Mesenchymal stem cell (in vitro differentiated cells and primary cell): ENCODE results near the gene SPATA32.
A peak's percentile ranks its signal among the peaks of the same experiment; 100 is the strongest.

Experiments
- DNase-seq: peaks from one replicate; pipeline ENCODE4 v3.0.0-alpha.2; 2013
- H2AFZ ChIP-seq: one replicate; pipeline ENCODE4 v1.6.1; 2013; ENCODE audit warnings: low read depth, mild to moderate bottlenecking, control low read depth, inconsistent platforms, low read length, moderate library complexity
- H2AK5ac ChIP-seq: 2 replicates; pipeline ENCODE4 v1.6.1; 2013; ENCODE audit warnings: low read length, moderate library complexity, mild to moderate bottlenecking, inconsistent platforms; ENCODE audit not compliant: severe bottlenecking
- H2BK120ac ChIP-seq: one replicate; pipeline ENCODE4 v1.6.1; 2013; ENCODE audit warnings: low read depth, mild to moderate bottlenecking, inconsistent platforms, low read length, moderate library complexity
- H2BK12ac ChIP-seq, 2 experiments: one replicate each; pipeline ENCODE4 v1.6.1; 2013; ENCODE audit warnings: inconsistent platforms in 2 of 2, low read length in 2 of 2, mild to moderate bottlenecking in 2 of 2, moderate library complexity in 2 of 2, control low read depth in 1 of 2
- H2BK15ac ChIP-seq: one replicate; pipeline ENCODE4 v1.6.1; 2013; ENCODE audit warnings: mild to moderate bottlenecking, low read depth, inconsistent platforms; ENCODE audit not compliant: poor library complexity, severe bottlenecking
- H2BK5ac ChIP-seq: 2 replicates; pipeline ENCODE4 v1.6.1; 2013; ENCODE audit warnings: low read depth, mild to moderate bottlenecking, low read length, control low read depth, inconsistent platforms; ENCODE audit not compliant: poor library complexity, severe bottlenecking
- H3K14ac ChIP-seq, 2 experiments: one replicate each; pipeline ENCODE4 v1.6.1; 2013; ENCODE audit warnings: inconsistent platforms in 2 of 2, low read length in 2 of 2, control low read depth in 1 of 2, mild to moderate bottlenecking in 1 of 2, moderate library complexity in 1 of 2
- H3K18ac ChIP-seq, 2 experiments: one replicate each; pipeline ENCODE4 v1.6.1; 2013; ENCODE audit warnings: inconsistent platforms in 2 of 2, low read length in 2 of 2, control low read depth in 1 of 2, low read depth in 1 of 2, mild to moderate bottlenecking in 1 of 2
- H3K23ac ChIP-seq, 2 experiments: one replicate each; pipeline ENCODE4 v1.6.1; 2013; ENCODE audit warnings: inconsistent platforms in 2 of 2, low read length in 2 of 2, mild to moderate bottlenecking in 2 of 2, moderate library complexity in 2 of 2, control low read depth in 1 of 2
- H3K27ac ChIP-seq: 2 replicates; pipeline ENCODE4 v1.5.1; 2013; ENCODE audit warnings: mild to moderate bottlenecking, moderate library complexity, low read length, control low read depth, inconsistent platforms; ENCODE audit not compliant: poor library complexity, severe bottlenecking
- H3K27me3 ChIP-seq, 2 experiments: 2 replicates each; pipeline versions ENCODE4 v1.6.1 to v1.7.0; 2013; ENCODE audit warnings: low read length in 2 of 2, mild to moderate bottlenecking in 2 of 2, moderate library complexity in 2 of 2, control low read depth in 1 of 2, inconsistent platforms in 1 of 2; ENCODE audit not compliant: control insufficient read depth in 1 of 2, insufficient read depth in 1 of 2
- H3K36me3 ChIP-seq, 2 experiments: 2 replicates each; pipeline versions ENCODE4 v1.6.1 to v1.7.0; 2013; ENCODE audit warnings: low read length in 2 of 2, control low read depth in 1 of 2, inconsistent platforms in 1 of 2, low read depth in 1 of 2, mild to moderate bottlenecking in 1 of 2; ENCODE audit not compliant: insufficient read depth in 2 of 2, control insufficient read depth in 1 of 2
- H3K4ac ChIP-seq, 2 experiments: one replicate each; pipeline ENCODE4 v1.6.1; 2013; ENCODE audit warnings: inconsistent platforms in 2 of 2, low read length in 2 of 2, mild to moderate bottlenecking in 2 of 2, moderate library complexity in 2 of 2, control low read depth in 1 of 2, low read depth in 1 of 2
- H3K4me1 ChIP-seq: 2 replicates; pipeline ENCODE4 v1.6.1; 2013; ENCODE audit warnings: low read depth, low read length, control low read depth; ENCODE audit not compliant: control insufficient read depth, insufficient read depth
- H3K4me2 ChIP-seq: 2 replicates; pipeline ENCODE4 v1.6.1; 2013; ENCODE audit warnings: low read length, mild to moderate bottlenecking, inconsistent platforms; ENCODE audit not compliant: poor library complexity, severe bottlenecking
- H3K4me3 ChIP-seq, 2 experiments: 2 replicates each; pipeline versions ENCODE4 v1.5.1 to v1.7.0; 2013; ENCODE audit warnings: low read length in 2 of 2, mild to moderate bottlenecking in 2 of 2, control low read depth in 1 of 2, low read depth in 1 of 2; ENCODE audit not compliant: insufficient read depth in 1 of 2
- H3K79me1 ChIP-seq: replicated peaks from 2 replicates; pipeline ENCODE4 v1.6.1; 2013; ENCODE audit warnings: mild to moderate bottlenecking, control low read depth, low read length, inconsistent platforms; ENCODE audit not compliant: poor library complexity, severe bottlenecking
- H3K9ac ChIP-seq: 2 replicates; pipeline ENCODE4 v1.7.0; 2013; ENCODE audit warnings: mild to moderate bottlenecking, low read length, moderate library complexity
- H3K9me3 ChIP-seq: 2 replicates; pipeline ENCODE4 v1.7.0; 2013; ENCODE audit warnings: mild to moderate bottlenecking, low read length; ENCODE audit not compliant: control insufficient read depth
- H4K8ac ChIP-seq: one replicate; pipeline ENCODE4 v1.6.1; 2013; ENCODE audit warnings: inconsistent platforms, mild to moderate bottlenecking, low read length, moderate library complexity
- H4K91ac ChIP-seq: one replicate; pipeline ENCODE4 v1.6.1; 2013; ENCODE audit warnings: mild to moderate bottlenecking, low read length, inconsistent platforms
- WGBS: methylation state at CpG from one replicate; pipeline ENCODE4 v1.1.7; 2013; ENCODE audit warnings: mixed read lengths; 5-methylcytosine and 5-hydroxymethylcytosine counted together

SPATA32 gene

DNA sequence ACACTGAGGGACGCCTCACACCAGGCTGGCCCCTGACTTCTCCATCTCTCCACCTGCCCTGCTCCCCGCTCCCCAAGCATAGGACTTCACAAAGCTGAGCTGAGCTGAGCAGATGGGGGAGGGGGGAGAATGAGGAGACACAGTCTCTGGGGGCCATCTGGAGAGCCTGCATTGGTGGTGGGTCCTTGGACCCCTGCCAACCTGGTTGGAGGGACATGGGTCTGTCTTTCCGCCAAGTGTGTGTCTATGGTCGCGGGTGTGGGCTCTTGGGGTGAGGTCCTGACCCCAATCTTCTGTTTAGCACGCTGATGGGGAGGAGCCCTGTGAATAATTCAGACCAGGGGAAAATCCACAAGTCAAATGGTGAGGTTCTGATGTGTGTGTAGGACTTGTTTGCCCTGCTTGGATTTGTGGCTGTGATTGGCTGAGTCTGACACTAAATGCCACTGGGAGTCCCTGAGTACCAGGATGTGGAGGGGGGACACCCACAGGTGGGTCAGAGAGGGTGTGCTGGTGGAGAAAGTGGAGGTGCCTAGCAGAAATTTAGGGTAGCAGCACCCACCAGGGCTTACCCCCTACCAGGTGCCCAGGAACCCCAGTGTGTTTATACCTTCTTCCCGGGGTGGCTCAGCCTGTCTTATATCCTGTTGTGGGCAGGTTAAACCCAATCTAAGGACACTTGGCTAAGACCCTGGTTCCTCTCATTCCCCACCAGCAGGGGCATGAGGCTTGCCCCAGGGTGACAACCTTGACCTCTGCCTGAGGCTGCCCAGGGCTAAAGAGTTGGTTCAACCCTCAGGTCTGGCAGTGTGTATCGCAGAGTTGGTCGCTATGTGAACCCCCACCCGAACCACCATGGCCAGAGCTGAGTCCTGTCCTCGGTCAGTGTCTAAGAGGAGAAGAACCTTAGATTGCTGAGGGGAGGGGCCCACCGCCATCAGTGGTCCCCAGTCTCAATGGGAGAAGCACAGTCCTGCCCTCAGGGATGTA is 38.1 kb downstream of the SPATA32 start:
- H2BK15ac ChIP-seq = peak overlapping the region; percentile 49
- H4K91ac ChIP-seq = no peak overlapping the region
- no peak overlapping the region for H2BK120ac ChIP-seq
- no peak overlapping the region for H3K23ac ChIP-seq
- no peak overlapping the region for H3K18ac ChIP-seq
- no peak overlapping the region for H3K4ac ChIP-seq
- peaks cover 42% of the 10 kb centered on the region for H3K4me1 ChIP-seq
- H3K79me1 ChIP-seq = no peaks in the 10 kb centered on the region
- no peaks in the 10 kb centered on the region for H3K36me3 ChIP-seq
- DNase-seq = no peak
- no peak overlapping the region for H2AFZ ChIP-seq
- no peak overlapping the region for H3K9ac ChIP-seq
- H3K27ac ChIP-seq = no peak overlapping the region
- no peaks in the 10 kb centered on the region for H3K9me3 ChIP-seq
- peaks cover 18 to 27% of the 10 kb centered on the region in 2 experiments for H3K27me3 ChIP-seq
- no peak overlapping the region for H3K14ac ChIP-seq
- H3K4me3 ChIP-seq = no peak overlapping the region
- no peak overlapping the region for H4K8ac ChIP-seq
- no peak overlapping the region for H2BK12ac ChIP-seq
- no peak overlapping the region for H2AK5ac ChIP-seq
- H3K4me2 ChIP-seq = no peak overlapping the region
- no peak overlapping the region for H2BK5ac ChIP-seq
- WGBS = 89% methylated on average over 11 of the region's 12 CpGs

DNA sequence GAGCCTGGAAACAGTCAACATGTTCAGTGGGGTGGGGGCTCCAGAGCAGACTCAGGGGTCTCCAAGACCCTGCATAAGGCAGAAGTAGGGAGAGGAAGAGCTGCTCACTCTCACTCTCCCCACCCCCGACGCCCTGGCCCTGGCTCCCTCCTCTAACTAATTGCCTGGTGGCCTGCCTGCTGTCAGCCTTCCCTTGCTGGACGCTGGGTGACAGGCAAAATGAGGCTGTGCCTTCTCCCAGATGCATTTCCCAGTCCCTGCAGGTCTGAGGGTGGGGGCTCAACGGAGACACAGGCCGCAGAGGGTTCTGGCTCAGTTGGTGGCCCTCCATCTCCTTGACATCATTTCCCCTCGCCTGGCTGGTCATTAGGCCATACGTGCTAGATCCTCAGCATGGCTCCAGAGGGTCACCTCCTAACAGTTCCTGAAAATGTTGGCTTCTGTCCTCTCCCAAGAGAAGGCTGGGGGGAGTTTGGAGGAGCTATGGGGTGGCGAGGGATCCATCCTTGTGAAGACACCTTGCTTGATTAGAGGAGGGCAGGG is 38.8 kb downstream of the SPATA32 start:
- peaks cover 34% of the 10 kb centered on the region for H3K4me1 ChIP-seq
- no peak for DNase-seq
- H3K36me3 ChIP-seq = no peaks in the 10 kb centered on the region
- no peak overlapping the region for H2BK15ac ChIP-seq
- no peak overlapping the region for H3K23ac ChIP-seq
- H3K9me3 ChIP-seq = no peaks in the 10 kb centered on the region
- H4K91ac ChIP-seq = no peak overlapping the region
- H3K4me3 ChIP-seq = peak overlapping the region in 1 of 2 experiments; percentile 77
- H3K18ac ChIP-seq = no peak overlapping the region
- no peak overlapping the region for H3K14ac ChIP-seq
- H2BK12ac ChIP-seq = no peak overlapping the region
- H2BK120ac ChIP-seq = no peak overlapping the region
- no peak overlapping the region for H3K4ac ChIP-seq
- no peak overlapping the region for H2BK5ac ChIP-seq
- no peak overlapping the region for H4K8ac ChIP-seq
- no peak overlapping the region for H3K9ac ChIP-seq
- no peak overlapping the region for H2AFZ ChIP-seq
- H3K4me2 ChIP-seq = no peak overlapping the region
- 39% methylated on average over 8 of the region's 8 CpGs for WGBS
- H2AK5ac ChIP-seq = no peak overlapping the region
- no peaks in the 10 kb centered on the region for H3K79me1 ChIP-seq
- peaks cover 18 to 27% of the 10 kb centered on the region in 2 experiments for H3K27me3 ChIP-seq
- no peak overlapping the region for H3K27ac ChIP-seq

DNA sequence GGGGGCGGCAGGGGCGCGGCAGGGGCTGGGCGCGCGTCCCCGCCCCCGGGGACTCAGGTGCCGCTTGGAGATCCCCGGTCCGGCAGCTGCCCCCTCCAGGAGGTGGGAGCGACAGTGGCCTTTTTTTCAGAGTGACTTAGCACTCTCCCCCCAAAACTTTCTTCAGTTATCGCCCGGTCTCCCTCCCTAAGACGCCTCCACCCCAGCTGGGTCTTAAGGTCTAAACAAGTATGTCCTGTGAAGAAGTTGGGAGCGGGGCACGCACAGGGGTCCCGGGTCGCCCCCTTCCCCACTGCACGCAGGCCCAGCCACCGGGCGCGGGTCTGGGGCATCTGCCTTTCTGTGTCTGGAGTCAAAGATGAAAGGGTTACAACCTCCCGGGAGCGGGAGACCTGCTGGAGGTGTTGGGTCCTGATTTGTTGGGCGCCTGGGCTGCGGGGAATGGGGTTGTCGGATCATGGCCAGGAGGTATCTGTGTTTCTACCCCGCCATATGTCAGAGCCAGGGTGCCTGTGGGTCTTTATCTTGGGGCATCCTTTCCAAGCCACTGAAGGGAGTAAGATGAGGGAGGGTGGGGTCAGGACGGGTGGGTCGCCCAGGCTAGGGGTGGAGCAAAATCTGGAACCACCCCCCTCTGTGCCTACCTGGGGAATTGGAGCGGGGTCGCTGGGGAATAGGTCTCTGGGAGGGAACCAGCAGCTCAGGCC is 39.5 kb downstream of the SPATA32 start:
- Histone ChIP-seq H2BK5ac (no peak overlapping the region), H2AFZ (no peak overlapping the region), H3K36me3 (no peaks in the 10 kb centered on the region), H3K27ac (no peak overlapping the region), H3K79me1 (no peaks in the 10 kb centered on the region), H3K4ac (no peak overlapping the region), H3K18ac (no peak overlapping the region), H4K8ac (no peak overlapping the region), H3K27me3 (peaks cover 18 to 27% of the 10 kb centered on the region in 2 experiments), H2BK12ac (no peak overlapping the region), H2BK120ac (no peak overlapping the region), H3K9me3 (no peaks in the 10 kb centered on the region), H3K14ac (no peak overlapping the region), H2AK5ac (no peak overlapping the region), H2BK15ac (no peak overlapping the region), H3K4me2 (peak overlapping the region; percentile 67), H3K4me1 (peaks cover 31% of the 10 kb centered on the region), H3K23ac (no peak overlapping the region), H3K9ac (peak overlapping the region; percentile 70), H3K4me3 (peak overlapping the region; percentile 61 to 77), H4K91ac (no peak overlapping the region)
- DNase-seq = no peak
- 7% methylated on average over 21 of the region's 33 CpGs for WGBS

DNA sequence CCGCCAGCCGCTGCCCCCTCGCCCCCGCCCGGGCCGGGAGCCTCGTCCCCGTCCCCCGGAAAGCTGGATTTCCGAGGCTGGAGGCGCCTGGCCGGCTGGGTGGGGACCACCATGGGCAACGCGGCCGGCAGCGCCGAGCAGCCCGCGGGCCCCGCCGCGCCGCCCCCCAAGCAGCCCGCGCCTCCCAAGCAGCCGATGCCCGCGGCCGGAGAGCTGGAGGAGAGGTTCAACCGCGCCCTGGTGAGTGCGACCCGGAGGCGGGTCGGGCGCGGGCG is 39.9 kb downstream of the SPATA32 start:
- H2BK5ac ChIP-seq = no peak overlapping the region
- no peak overlapping the region for H3K23ac ChIP-seq
- no peak for DNase-seq
- no peak overlapping the region for H3K4ac ChIP-seq
- H3K27me3 ChIP-seq = peaks cover 18 to 27% of the 10 kb centered on the region in 2 experiments
- peak overlapping the region; percentile 16 for H4K8ac ChIP-seq
- no peak overlapping the region for H3K27ac ChIP-seq
- H3K4me1 ChIP-seq = peaks cover 28% of the 10 kb centered on the region
- H3K79me1 ChIP-seq = no peaks in the 10 kb centered on the region
- no peak overlapping the region for H2BK15ac ChIP-seq
- no peak overlapping the region for H2BK12ac ChIP-seq
- H2AK5ac ChIP-seq = no peak overlapping the region
- H3K9ac ChIP-seq = peak overlapping the region; percentile 70
- WGBS = 2% methylated on average over 31 of the region's 38 CpGs
- H3K4me3 ChIP-seq = peak overlapping the region; percentile 61 to 77
- no peak overlapping the region for H4K91ac ChIP-seq
- H3K18ac ChIP-seq = no peak overlapping the region
- no peaks in the 10 kb centered on the region for H3K36me3 ChIP-seq
- no peak overlapping the region for H2AFZ ChIP-seq
- no peaks in the 10 kb centered on the region for H3K9me3 ChIP-seq
- H3K4me2 ChIP-seq = peak overlapping the region; percentile 67
- H3K14ac ChIP-seq = no peak overlapping the region
- H2BK120ac ChIP-seq = no peak overlapping the region
